Activated naive CD4-positive, alpha-beta T cell treated with anti-CD3 and anti-CD28 coated beads, Interleukin-2, amount 50 U/mL, for 16 hours (primary cell): ENCODE measurements around the gene NCLN.
"Not testable (repeated sequence)": the region's sequence is repeated elsewhere in the genome, so short reads cannot be mapped to it uniquely, and the experiment has no call there.

Source experiments
- DNase-seq: peaks from one replicate; pipeline ENCODE4 v3.0.0-alpha.2; 2020

Gene NCLN

GRCh38 chr19:3186160-3186688, 494 bp downstream of the NCLN start:
- no peak for DNase-seq

- DNase-seq: no peak
Observed at GRCh38 chr19:3186891-3187661, 1.3 kb downstream of the NCLN start.

GRCh38 chr19:3187662-3188511, 2.2 kb downstream of the NCLN start:
- no peak for DNase-seq

GRCh38 chr19:3188627-3189596, 3.2 kb downstream of the NCLN start:
- DNase-seq: no peak

GRCh38 chr19:3189702-3190469, 4.2 kb downstream of the NCLN start:
- no peak for DNase-seq

- DNase-seq: no peak
Observed at GRCh38 chr19:3190470-3190770, 4.7 kb downstream of the NCLN start.

GRCh38 chr19:3190921-3191805, 5.4 kb downstream of the NCLN start:
- DNase-seq: no peak

GRCh38 chr19:3191806-3192104, 6.0 kb downstream of the NCLN start:
- DNase-seq: not testable (repeated sequence)

GRCh38 chr19:3192228-3192635, 6.5 kb downstream of the NCLN start:
- DNase-seq: no peak

GRCh38 chr19:3192684-3193083, 7.0 kb downstream of the NCLN start:
- DNase-seq: no peak

- DNase-seq: no peak
Observed at GRCh38 chr19:3193256-3194105, 7.8 kb downstream of the NCLN start.

GRCh38 chr19:3194106-3195087, 8.7 kb downstream of the NCLN start:
- DNase-seq: no peak

GRCh38 chr19:3196064-3196932, 10.6 kb downstream of the NCLN start:
- no peak for DNase-seq

- DNase-seq: no peak
Observed at GRCh38 chr19:3196933-3197205, 11.1 kb downstream of the NCLN start.

GRCh38 chr19:3198901-3199700, 13.4 kb downstream of the NCLN start:
- no peak for DNase-seq

GRCh38 chr19:3201072-3201700, 15.5 kb downstream of the NCLN start:
- no peak for DNase-seq

- DNase-seq: no peak
Observed at GRCh38 chr19:3201911-3202310, 16.2 kb downstream of the NCLN start.
